Renal cortical epithelial cell (primary cell): ENCODE data around the gene NPR1. TPM values are rescaled to one million over a fixed set of nuclear protein-coding genes. Genes with fewer than 3 reads are reported as not detected.
A peak's percentile ranks its signal among the peaks of the same experiment; 100 is the strongest.
"Not testable (repeated sequence)": the region's sequence is repeated elsewhere in the genome, so short reads cannot be mapped to it uniquely, and the experiment has no call there.

Source experiments
- DNase-seq: peaks from one replicate; pipeline ENCODE4 v3.0.0-alpha.2; 2011; ENCODE audit warnings: low read depth
- total RNA-seq: library from RNA; depleted of rRNA; stranded (reverse); fragments of >200 nt; gene quantifications from 2 replicates; pipeline ENCODE4 v1.2.3, GENCODE V29; 2014

NPR1 gene
- 1.7 and 39.5 TPM in 2 replicates for total RNA-seq

GRCh38 chr1:153678519-153679336, at the start of gene NPR1:
Gene NPR1, plus strand, starts transcription at chr1:153678688. Its CDS starts 421 bp downstream, at chr1:153679109.
- no peak for DNase-seq

DNA sequence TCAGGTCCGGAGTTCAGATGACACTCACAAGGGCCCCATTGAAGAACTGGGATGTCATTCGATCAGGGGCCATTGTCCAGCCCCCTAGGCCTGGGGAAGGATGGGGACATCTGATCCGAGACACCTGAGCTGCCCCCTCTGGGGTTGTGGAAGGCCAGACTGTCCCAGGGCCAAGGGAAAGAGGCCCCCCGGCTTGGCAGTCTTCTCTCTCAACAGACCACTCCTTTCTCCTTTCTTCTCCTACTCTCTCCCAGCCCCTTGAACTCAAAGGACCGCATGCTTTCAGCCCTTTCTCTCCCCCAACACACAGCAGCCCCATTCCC, 49.2 kb upstream of the NPR1 start:
- DNase-seq = no peak

DNA sequence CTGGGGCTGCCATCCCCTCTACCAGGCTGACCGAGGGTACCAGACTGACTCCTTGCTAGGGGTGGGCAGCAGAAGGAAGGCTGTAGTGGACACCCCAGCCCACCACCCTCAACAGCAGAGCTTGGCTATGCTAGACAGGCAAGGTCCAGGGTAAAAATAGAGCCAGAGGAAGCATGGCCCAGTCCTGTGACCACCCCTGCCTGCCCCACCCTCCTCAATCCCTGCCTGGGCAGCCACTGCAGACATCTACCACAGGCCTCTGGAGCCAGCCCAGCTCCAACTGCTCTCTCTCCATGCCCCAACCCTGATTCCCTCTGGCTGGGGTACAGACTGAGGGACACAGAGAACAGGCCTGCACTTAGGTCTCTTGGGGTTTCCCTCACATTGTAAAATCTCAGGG, 48.5 kb upstream of the NPR1 start:
- DNase-seq = no peak

- DNase-seq = no peak
These were observed 48.1 kb upstream of the NPR1 start for GRCh38 chr1:153630384-153630783.

GRCh38 chr1:153631047-153632022, 47.2 kb upstream of the NPR1 start:
- peak; percentile 34 for DNase-seq

DNA sequence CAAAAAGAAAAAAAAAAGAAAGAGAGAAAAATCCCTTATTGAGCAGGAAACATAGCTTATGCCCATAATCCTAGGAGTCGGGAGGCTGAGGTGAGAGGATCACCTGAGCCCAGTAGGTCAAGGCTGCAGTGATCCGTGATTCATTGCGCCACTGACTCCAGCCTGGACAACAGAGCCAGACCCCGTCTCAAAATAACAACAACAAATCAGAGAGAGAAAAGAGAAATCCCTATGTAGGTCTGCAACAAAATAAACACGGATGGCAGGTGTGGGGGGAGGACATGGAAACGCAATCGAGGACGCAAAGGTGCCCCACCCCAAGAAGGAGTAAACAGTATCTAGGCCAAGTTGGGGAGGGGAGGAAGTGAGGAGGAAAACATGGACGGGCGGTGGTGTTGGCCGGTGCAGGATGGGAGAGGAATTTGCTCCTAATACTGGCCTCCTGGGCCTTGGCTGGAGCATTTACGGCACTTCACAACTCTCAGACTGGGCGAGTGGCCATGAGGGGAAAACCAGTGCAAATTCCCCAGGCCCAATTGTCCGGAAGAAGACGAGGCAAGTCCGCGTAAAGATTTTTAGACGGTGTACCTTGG, 45.2 kb upstream of the NPR1 start:
- no peak for DNase-seq

DNA sequence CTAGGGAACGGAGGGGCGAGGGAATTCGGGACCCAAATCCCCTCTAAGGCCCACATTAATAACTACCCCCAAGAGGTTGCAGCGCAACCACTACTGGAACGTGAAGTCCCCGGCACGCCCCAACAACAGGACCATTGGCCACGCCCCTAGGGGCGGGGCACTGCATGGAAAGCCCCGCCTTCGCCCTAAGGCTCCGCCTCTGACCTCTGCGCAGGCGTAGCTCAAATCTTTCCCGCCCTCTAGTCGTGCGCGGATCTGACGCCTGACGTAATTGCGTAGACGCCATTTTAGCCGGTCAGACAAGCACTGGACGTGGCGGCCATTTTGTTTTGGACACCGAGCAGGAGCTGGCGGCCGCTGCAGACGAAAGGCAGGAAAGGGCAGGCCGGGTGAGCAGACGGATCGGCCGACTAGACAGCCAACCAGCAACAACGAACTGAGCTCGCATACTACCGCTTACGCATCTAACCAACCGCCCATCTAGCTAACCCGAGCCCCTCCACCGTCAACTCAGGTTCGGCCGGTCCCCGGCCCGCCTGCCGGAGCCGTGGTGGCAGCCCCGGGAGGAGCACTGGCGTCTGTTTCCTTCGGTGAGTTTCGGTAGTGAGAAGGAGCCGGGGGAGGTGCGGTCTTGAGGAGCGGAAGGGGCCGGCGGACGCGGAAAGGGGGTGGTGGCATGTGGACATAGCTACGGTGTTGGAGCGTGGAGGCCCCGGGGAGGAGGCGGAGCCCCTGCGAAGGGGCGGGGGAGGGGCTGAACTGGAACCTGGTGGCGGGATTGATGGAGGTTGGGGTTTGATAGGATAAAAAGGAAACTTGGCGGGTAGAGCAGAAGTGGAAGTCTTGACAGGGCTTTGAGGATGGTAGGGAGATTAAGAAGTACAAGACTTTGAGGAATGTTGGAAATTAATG, 44.5 kb upstream of the NPR1 start, which contains the start of gene CHTOP:
CHTOP (plus strand) TSS at position 313 of the 912 bp plus-strand sequence. CDS start 2,523 bp downstream, outside the sequence.
- DNase-seq = peak; percentile 96

DNA sequence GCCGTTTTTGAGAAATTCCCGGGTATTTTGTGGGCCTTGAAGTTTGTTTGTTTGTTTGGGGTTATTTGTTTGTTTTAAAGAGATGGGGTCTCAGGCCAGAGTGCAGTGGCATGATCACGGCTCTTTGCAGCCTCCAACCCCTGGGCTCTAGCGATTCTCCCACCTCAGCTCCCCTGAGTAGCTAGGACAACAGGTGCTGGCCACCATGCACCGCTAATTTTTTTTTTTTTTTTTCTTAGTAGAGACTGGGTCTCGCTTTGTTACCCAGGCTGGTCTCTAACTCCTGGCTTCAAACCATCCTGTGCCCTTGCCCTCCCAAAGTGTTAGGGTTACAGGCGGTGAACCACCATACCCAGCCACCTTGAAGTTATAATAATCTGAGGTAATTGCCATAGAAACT, 42.6 kb upstream of the NPR1 start:
- DNase-seq = no peak

DNA sequence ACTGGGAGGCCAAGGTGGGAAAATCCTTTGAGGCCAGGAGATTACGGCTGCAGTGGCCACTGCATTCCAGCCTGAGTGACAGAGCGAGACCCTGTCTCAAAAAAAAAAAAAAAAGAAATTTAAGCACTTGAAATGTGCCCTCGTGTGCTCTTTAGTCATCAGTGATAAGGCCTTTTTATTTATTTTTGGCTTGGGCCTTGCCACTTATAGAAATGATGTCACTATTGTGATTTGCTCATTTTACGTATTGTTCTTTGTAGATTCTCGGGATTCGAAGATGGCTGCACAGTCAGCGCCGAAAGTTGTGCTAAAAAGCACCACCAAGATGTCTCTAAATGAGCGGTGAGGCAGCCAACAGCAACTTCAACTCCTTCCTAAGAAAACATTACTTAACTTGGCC, 42.2 kb upstream of the NPR1 start:
- DNase-seq = no peak

DNA sequence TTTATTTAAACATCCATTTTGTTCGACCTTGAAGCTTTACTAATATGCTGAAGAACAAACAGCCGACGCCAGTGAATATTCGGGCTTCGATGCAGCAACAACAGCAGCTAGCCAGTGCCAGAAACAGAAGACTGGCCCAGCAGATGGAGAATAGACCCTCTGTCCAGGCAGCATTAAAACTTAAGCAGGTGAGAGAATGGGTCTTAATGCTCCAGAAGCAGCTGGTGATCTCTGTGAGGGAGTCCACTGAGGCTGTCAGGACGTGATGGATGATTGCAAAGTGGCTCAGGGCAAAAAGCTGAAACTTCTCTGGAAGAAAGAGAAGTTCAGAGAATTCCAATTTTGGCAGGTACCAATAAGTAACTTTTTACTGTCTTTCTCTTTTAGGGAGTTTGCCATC, 40.2 kb upstream of the NPR1 start:
- DNase-seq = no peak

DNA sequence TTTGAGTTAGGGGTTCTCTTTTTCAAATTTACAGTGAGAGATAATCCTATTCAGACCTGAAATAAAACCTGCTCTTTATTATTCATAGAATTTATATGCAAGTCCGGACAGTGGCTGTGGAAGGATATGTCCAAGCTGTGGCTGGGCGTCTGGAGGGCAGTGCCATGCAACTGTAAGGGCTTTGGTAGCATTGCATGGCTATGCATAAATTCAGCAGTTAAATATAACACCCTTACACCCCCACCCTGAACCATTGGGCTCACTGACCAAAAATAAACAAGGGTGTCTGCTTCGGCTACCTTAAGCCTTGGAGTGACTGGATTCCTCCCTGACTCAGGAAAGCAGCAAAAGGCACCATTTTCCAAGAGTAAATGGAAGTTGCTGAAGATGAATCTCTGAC, 39.2 kb upstream of the NPR1 start:
- DNase-seq = no peak

DNA sequence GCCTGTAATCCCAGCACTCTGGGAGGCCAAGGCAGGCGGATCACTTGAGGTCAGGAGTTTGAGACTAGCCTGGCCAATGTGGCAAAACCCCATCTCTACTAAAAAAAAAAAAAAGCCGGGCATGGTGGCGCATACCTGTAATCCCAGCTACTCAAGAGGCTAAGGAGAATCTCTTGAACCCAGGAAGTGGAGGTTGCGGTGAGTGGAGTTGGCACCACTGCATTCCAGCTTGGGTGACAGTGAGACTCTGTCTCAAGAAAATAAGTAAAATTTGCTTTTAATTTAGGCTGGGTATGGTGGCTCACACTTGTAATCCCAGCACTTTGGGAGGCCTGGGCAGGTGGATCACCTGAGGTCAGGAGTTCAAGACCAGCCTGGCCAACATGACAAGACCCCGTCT, 38.3 kb upstream of the NPR1 start:
- DNase-seq = not testable (repeated sequence)

- DNase-seq = peak; percentile 41
These were observed 37.6 kb upstream of the NPR1 start for GRCh38 chr1:153640861-153641260.

- no peak for DNase-seq
These were observed 36.3 kb upstream of the NPR1 start for GRCh38 chr1:153642161-153642560.

DNA sequence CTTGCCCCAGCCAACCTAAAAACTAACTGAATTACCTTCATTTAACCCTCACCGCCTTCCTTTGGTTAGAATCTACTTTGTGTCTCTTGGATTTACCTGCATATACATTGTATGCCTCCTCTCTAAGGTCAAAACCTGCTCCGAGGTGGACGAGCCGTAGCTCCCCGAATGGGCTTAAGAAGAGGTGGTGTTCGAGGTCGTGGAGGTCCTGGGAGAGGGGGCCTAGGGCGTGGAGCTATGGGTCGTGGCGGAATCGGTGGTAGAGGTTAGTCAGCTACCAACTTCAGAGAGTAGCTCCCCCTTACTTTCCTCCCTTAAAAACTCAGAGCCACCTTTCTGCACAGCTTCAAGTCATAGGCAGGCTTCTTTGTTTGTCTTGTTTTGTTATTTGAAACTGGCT, 35.4 kb upstream of the NPR1 start:
- no peak for DNase-seq

- peak; percentile 42 for DNase-seq
These were observed 34.7 kb upstream of the NPR1 start for GRCh38 chr1:153643816-153644215.

GRCh38 chr1:153646672-153647345, 31.7 kb upstream of the NPR1 start:
- no peak for DNase-seq

DNA sequence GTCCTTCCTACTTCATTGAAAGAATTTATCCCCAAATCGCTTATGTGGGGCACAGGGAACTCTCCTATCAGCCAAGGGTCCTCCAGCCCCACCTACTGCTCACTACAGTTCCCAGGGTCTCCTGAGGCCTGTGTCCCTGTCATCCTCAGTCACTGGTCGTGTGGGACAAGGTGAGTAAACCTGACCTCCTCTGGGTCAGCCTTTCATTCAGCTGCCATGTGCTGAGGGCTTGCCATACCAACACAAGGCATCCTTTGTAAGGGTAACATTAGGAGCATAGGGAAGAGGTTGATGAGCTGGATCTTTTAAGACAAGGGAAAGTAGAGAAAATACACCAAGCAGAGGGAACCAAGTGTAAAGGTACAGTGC, 31.2 kb upstream of the NPR1 start:
- DNase-seq = no peak

DNA sequence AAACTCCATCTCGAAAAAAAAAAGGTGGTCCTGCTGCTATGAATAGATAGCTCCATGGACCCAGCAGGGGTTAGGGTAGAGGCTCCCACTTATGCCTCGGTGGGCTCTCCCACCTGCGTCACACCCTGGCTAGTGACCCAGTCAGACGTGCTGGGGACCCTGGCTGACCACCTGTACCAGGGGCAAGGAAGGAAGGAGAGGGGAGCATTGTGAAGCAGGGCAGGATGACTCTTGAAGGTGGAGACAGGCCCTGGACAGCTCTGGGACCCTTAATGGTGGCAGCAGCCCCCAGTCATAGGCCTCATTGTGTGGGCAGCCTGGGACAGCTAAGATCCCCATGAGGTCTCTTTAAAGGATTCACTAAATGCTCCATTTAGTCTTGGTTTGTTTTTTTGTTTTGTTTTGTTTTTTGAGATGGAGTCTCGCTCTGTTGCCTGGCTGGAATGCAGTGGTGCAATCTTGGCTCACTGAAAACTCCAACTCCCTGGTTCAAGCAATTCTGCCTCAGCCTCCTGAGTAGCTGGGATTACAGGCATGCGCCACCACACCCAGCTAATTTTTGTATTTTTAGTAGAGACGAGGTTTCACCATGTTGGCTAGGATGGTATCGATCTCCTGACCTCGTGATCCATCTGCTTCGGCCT, 30.4 kb upstream of the NPR1 start:
- DNase-seq = peak; percentile 82
